ENCODE measurements around the gene BGLAP.

Gene BGLAP

DNA sequence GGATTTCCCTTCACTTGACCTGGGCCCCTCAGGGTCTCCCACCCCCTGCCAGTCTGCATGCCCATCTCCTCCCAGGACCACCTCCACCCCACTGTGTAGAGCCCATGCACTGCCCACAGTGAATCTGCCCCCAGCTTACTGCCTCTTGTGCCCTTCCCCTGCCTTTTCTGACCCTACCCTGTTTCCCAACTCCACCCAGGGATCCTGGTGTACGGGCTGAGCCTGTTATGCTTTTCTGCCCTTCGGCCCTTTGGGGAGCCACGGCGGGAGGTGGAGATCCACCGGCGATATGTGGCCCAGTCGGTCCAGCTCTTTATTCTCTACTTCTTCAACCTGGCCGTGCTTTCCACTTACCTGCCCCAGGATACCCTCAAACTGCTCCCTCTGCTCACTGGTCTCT is 44.1 kb downstream of the BGLAP start:
- TF ChIP-seq, protein P1, sequence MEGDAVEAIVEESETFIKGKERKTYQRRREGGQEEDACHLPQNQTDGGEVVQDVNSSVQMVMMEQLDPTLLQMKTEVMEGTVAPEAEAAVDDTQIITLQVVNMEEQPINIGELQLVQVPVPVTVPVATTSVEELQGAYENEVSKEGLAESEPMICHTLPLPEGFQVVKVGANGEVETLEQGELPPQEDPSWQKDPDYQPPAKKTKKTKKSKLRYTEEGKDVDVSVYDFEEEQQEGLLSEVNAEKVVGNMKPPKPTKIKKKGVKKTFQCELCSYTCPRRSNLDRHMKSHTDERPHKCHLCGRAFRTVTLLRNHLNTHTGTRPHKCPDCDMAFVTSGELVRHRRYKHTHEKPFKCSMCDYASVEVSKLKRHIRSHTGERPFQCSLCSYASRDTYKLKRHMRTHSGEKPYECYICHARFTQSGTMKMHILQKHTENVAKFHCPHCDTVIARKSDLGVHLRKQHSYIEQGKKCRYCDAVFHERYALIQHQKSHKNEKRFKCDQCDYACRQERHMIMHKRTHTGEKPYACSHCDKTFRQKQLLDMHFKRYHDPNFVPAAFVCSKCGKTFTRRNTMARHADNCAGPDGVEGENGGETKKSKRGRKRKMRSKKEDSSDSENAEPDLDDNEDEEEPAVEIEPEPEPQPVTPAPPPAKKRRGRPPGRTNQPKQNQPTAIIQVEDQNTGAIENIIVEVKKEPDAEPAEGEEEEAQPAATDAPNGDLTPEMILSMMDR (IDR thresholded peaks at IDR 0.05; ENCODE audit: low read depth, low read length, missing control alignments), result no peak
- no peak overlapping the region for H3K4me3 ChIP-seq (ENCODE audit: low read depth, low read length)
- DNase-seq (ENCODE audit: low read depth), result no peak

DNA sequence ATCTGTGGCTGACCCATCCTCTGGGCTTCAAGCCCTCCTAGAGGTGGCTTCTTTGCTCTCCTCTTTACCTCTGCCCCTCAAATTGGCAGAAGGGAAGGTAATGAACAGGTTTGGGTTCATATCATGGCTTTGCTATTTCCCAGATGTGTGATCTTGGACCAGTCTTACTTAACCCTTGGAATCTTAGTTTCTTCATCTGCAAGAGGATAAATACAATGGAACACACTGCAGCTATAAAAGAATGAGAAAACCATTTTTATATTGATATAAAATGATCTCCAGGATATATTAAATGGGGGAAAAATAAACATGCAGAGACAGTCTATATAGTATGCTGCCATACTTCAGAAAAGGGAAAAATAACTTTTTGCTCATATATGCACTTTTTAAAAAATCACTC is 47.9 kb downstream of the BGLAP start:
- TF ChIP-seq, protein P1 (IDR thresholded peaks at IDR 0.05; ENCODE audit: low read depth, low read length, missing control alignments), result no peak
- no peak overlapping the region for H3K4me3 ChIP-seq (ENCODE audit: low read depth, low read length)
- no peak for DNase-seq (ENCODE audit: low read depth)

DNA sequence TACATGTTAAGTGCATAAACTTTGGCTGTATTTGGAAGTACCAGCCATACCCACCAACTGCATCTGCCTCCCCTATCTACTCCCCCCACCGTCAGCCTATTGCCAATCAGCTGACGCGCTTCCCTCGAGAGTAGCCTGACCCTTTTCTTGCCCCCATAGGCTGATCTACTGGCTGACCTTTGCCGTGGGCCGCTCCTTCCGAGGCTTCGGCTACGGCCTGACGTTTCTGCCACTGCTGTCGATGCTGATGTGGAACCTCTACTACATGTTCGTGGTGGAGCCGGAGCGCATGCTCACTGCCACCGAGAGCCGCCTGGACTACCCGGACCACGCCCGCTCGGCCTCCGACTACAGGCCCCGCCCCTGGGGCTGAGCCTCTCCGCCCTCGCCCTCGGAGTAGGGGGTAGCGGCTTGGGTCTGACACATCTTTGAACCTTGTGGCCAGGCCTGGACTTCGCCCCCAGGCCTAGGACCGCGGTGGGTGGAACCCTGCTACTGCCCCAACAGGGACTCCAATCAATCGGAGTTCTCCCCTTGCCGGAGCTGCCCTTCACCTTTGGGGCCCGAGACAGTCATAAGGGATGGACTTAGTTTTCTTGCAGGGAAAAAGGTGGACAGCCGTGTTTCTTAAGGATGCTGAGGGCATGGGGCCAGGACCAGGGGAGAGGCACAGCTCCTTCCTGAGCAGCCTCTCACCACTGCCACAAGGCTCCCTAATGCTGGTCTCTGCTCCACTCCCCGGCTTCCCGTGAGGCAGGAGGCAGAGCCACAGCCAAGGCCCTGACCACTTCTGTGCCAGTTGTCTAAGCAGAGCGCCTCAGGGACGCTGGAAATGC is 49.5 kb downstream of the BGLAP start:
- DNase-seq (ENCODE audit: low read depth), result no peak
- TF ChIP-seq, protein P1 (IDR thresholded peaks at IDR 0.05; ENCODE audit: low read depth, low read length, missing control alignments), result no peak
- H3K4me3 ChIP-seq (ENCODE audit: low read depth, low read length), result no peak overlapping the region

Measured in GM12864 (cell line).